IMR-90 (cell line): Measurements from ENCODE around the gene HOXD10. TPM values are rescaled to one million over a fixed set of nuclear protein-coding genes. Genes with fewer than 3 reads are reported as not detected.

Experiments
- ATAC-seq: fragments of 200-7000 bp; cut with Tn5 transposase; 2 replicates; pipeline ENCODE4 v1.9.1; 2020; ENCODE audit warnings: low read depth, mild to moderate bottlenecking, moderate library complexity
- BruUV-seq: library from RNA; stranded (reverse); fragments of 400-500 nt; replicated peaks from 2 replicates; lab custom pipeline; 2021; lab: Mats Ljungman, UMichigan
- CTCF ChIA-PET: fragments of 300-600 bp; formaldehyde crosslinking; extraction: SDS; loops from one replicate; lab custom pipeline; 2021; ENCODE audit warnings: antibody characterized with exemption; lab: Yijun Ruan, JAX
- POLR2A ChIA-PET: fragments of 300-600 bp; sonication (Branson Sonifier 250); formaldehyde crosslinking; loops from one replicate; lab custom pipeline; 2022; ENCODE audit warnings: antibody characterized with exemption; ENCODE audit not compliant: unreplicated experiment; lab: Charles Lee
- DNase-seq: peaks from one replicate; pipeline ENCODE4 v3.0.0; 2013
- H2AFZ ChIP-seq: replicated peaks from 2 replicates; pipeline ENCODE3; 2013; ENCODE audit warnings: low read length, mild to moderate bottlenecking; ENCODE audit not compliant: poor library complexity
- H2AK5ac ChIP-seq: 2 replicates; pipeline ENCODE4 v1.6.1; 2013; ENCODE audit warnings: low read depth, low read length, inconsistent platforms
- H2AK9ac ChIP-seq: replicated peaks from 2 replicates; pipeline ENCODE3; 2013; ENCODE audit warnings: mild to moderate bottlenecking, low read depth, low read length, moderate library complexity; ENCODE audit not compliant: poor library complexity
- H2BK120ac ChIP-seq: 2 replicates; pipeline ENCODE4 v1.6.1; 2013; ENCODE audit warnings: low read depth, low read length, inconsistent platforms
- H2BK15ac ChIP-seq: 3 replicates; pipeline ENCODE4 v1.6.1; 2013; ENCODE audit warnings: low read depth, low read length, inconsistent platforms
- H2BK20ac ChIP-seq: 2 replicates; pipeline ENCODE4 v1.6.1; 2013; ENCODE audit warnings: low read depth, mild to moderate bottlenecking, inconsistent platforms, low read length, moderate library complexity
- H2BK5ac ChIP-seq: 2 replicates; pipeline ENCODE4 v1.6.1; 2013; ENCODE audit warnings: mild to moderate bottlenecking, low read depth, low read length, inconsistent platforms; ENCODE audit not compliant: poor library complexity, severe bottlenecking
- H3K14ac ChIP-seq: replicated peaks from 2 replicates; pipeline ENCODE4 v1.6.1; 2013; ENCODE audit warnings: low read depth, low read length, inconsistent platforms
- H3K18ac ChIP-seq: 2 replicates; pipeline ENCODE4 v1.6.1; 2013; ENCODE audit warnings: low read depth, low read length, control low read depth
- H3K23ac ChIP-seq: 2 replicates; pipeline ENCODE4 v1.6.1; 2013; ENCODE audit warnings: low read depth, low read length, inconsistent platforms
- H3K27ac ChIP-seq: 2 replicates; pipeline ENCODE4 v1.5.1; 2013; ENCODE audit warnings: mild to moderate bottlenecking, control low read depth, low read length; ENCODE audit not compliant: insufficient read depth
- H3K27me3 ChIP-seq: 2 replicates; pipeline ENCODE4 v1.6.1; 2013; ENCODE audit warnings: low read length; ENCODE audit not compliant: control insufficient read depth, insufficient read depth
- H3K36me3 ChIP-seq: 2 replicates; pipeline ENCODE4 v1.6.1; 2013; ENCODE audit warnings: low read length, mixed read lengths; ENCODE audit not compliant: control insufficient read depth, insufficient read depth
- H3K4ac ChIP-seq: 2 replicates; pipeline ENCODE4 v1.6.1; 2013; ENCODE audit warnings: low read depth, low read length, inconsistent platforms
- H3K4me1 ChIP-seq: 2 replicates; pipeline ENCODE4 v1.6.1; 2013; ENCODE audit warnings: low read length, mixed read lengths; ENCODE audit not compliant: control insufficient read depth, insufficient read depth
- H3K4me2 ChIP-seq: 2 replicates; pipeline ENCODE4 v1.6.1; 2013; ENCODE audit warnings: low read depth, mild to moderate bottlenecking, control low read depth, low read length, moderate library complexity
- H3K4me3 ChIP-seq: 2 replicates; pipeline ENCODE4 v1.5.1; 2013; ENCODE audit warnings: low read depth, mild to moderate bottlenecking, control low read depth, low read length, moderate library complexity; ENCODE audit not compliant: insufficient read depth
- H3K56ac ChIP-seq: 2 replicates; pipeline ENCODE4 v1.6.1; 2013; ENCODE audit warnings: low read length, inconsistent platforms; ENCODE audit not compliant: insufficient read depth; ENCODE audit errors: extremely low read depth
- H3K79me1 ChIP-seq, 2 experiments: 2 replicates each; pipeline ENCODE4 v1.6.1; 2013; ENCODE audit warnings: low read length in 2 of 2, inconsistent platforms in 1 of 2, low read depth in 1 of 2
- H3K9ac ChIP-seq: 2 replicates; pipeline ENCODE4 v1.6.1; 2013; ENCODE audit warnings: low read depth, low read length, control low read depth
- H3K9me1 ChIP-seq: 2 replicates; pipeline ENCODE4 v1.6.1; 2013; ENCODE audit warnings: low read length, inconsistent platforms; ENCODE audit not compliant: insufficient read depth
- H3K9me3 ChIP-seq: 2 replicates; pipeline ENCODE4 v1.6.1; 2013; ENCODE audit warnings: low read length; ENCODE audit not compliant: control insufficient read depth, insufficient read depth
- H4K20me1 ChIP-seq: 2 replicates; pipeline ENCODE4 v1.6.1; 2013; ENCODE audit warnings: low read length, inconsistent platforms; ENCODE audit not compliant: insufficient read depth
- H4K5ac ChIP-seq: 2 replicates; pipeline ENCODE4 v1.6.1; 2013; ENCODE audit warnings: mild to moderate bottlenecking, low read depth, low read length, control low read depth
- H4K8ac ChIP-seq, 2 experiments: 2 replicates each; pipeline ENCODE4 v1.6.1; 2013; ENCODE audit warnings: low read depth in 2 of 2, low read length in 2 of 2, control low read depth in 1 of 2, inconsistent platforms in 1 of 2
- H4K91ac ChIP-seq: 2 replicates; pipeline ENCODE4 v1.6.1; 2013; ENCODE audit warnings: low read depth, low read length, inconsistent platforms; ENCODE audit not compliant: insufficient read depth
- BHLHE40 ChIP-seq: fragments of 150-350 bp; IDR thresholded peaks from 2 replicates; pipeline ENCODE4 v1.6.1; 2016; ENCODE audit warnings: mild to moderate bottlenecking, low read depth, low read length
- CEBPB ChIP-seq: IDR thresholded peaks from 2 replicates; pipeline ENCODE4 v1.6.1; 2012; ENCODE audit warnings: low read depth, low read length, improper control_type of control experiment
- CHD1 ChIP-seq: IDR thresholded peaks from 2 replicates; pipeline ENCODE4 v1.6.1; 2012; ENCODE audit warnings: low read depth, low read length, improper control_type of control experiment
- CTCF ChIP-seq: conservative IDR thresholded peaks from 2 replicates; pipeline ENCODE4 v1.5.1; 2012; ENCODE audit warnings: mild to moderate bottlenecking, low read depth, low read length, improper control_type of control experiment
- ELK1 ChIP-seq: fragments of 150-350 bp; IDR thresholded peaks from 2 replicates; pipeline ENCODE4 v1.6.1; 2016; ENCODE audit warnings: low read depth, mild to moderate bottlenecking, low read length, moderate library complexity, borderline replicate concordance
- FOS ChIP-seq: fragments of 150-350 bp; IDR thresholded peaks from 2 replicates; pipeline ENCODE4 v1.6.1; 2016; ENCODE audit warnings: low read depth, low read length
- MAFK ChIP-seq: IDR thresholded peaks from 2 replicates; pipeline ENCODE4 v1.6.1; 2012; ENCODE audit warnings: low read depth, low read length, improper control_type of control experiment
- MAZ ChIP-seq: IDR thresholded peaks from 2 replicates; pipeline ENCODE4 v1.6.1; 2012; ENCODE audit warnings: low read depth, mild to moderate bottlenecking, low read length, improper control_type of control experiment, moderate library complexity, borderline replicate concordance
- MXI1 ChIP-seq: IDR thresholded peaks from 2 replicates; pipeline ENCODE4 v1.6.1; 2012; ENCODE audit warnings: low read depth, mild to moderate bottlenecking, low read length, moderate library complexity, borderline replicate concordance
- NFE2L2 ChIP-seq: fragments of 150-350 bp; IDR thresholded peaks from 2 replicates; pipeline ENCODE4 v1.6.1; 2016; ENCODE audit warnings: low read depth, mild to moderate bottlenecking, low read length
- POLR2A ChIP-seq: IDR thresholded peaks from 2 replicates; pipeline ENCODE4 v1.6.1; 2012; ENCODE audit warnings: mild to moderate bottlenecking, low read depth, low read length
- RAD21 ChIP-seq: IDR thresholded peaks from 2 replicates; pipeline ENCODE4 v1.6.1; 2012; ENCODE audit warnings: low read length, improper control_type of control experiment
- RCOR1 ChIP-seq: IDR thresholded peaks from 2 replicates; pipeline ENCODE4 v1.6.1; 2012; ENCODE audit warnings: mild to moderate bottlenecking, low read length, improper control_type of control experiment; ENCODE audit not compliant: insufficient replicate concordance
- SMC3 ChIP-seq: fragments of 150-350 bp; IDR thresholded peaks from 2 replicates; pipeline ENCODE4 v1.6.1; 2016; ENCODE audit warnings: low read depth, mild to moderate bottlenecking, antibody characterized with exemption, low read length, moderate library complexity
- WGBS, 2 experiments: methylation state at CpG; one replicate each; pipeline versions ENCODE4 v1.1.5 to v1.1.7; 2013; ENCODE audit warnings: missing lambda C conversion rate in 2 of 2; ENCODE audit not compliant: insufficient read length in 1 of 2; ENCODE audit errors: extremely low coverage in 2 of 2; 5-methylcytosine and 5-hydroxymethylcytosine counted together
- dilution Hi-C: fragments of 300-500 bp; cut with HindIII; formaldehyde crosslinking; loops from one replicate; pipeline ENCODE4 v1.14.3; 2018; ENCODE audit warnings: low sequenced_read_pairs; ENCODE audit not compliant: unreplicated experiment
- in situ Hi-C: fragments of 300-500 bp; cut with MboI; formaldehyde crosslinking; loops from 3 replicates; pipeline ENCODE4 v1.14.3; 2019; ENCODE audit warnings: low sequenced_read_pairs, inconsistent platforms, mixed read lengths
- intact Hi-C: fragments of 100-400 bp; cut with micrococcal nuclease; formaldehyde crosslinking; loops from 2 replicates; pipeline ENCODE4 v1.10.0; 2022
- polyA plus RNA-seq, 3 experiments: library from polyadenylated mRNA; depleted of rRNA; stranded (reverse); fragments of >200 nt; gene quantifications; 2 replicates each; pipeline ENCODE4 v1.2.3, GENCODE V29; 2012; ENCODE audit warnings: low replicate concordance in 1 of 3
- total RNA-seq: library from RNA; depleted of rRNA; stranded (reverse); fragments of >200 nt; gene quantifications from 2 replicates; pipeline ENCODE4 v1.2.3, GENCODE V29; 2012
- TF ChIP-seq, protein P1 (sequence below): fragments of 150-350 bp; IDR thresholded peaks from 2 replicates; pipeline ENCODE4 v1.6.1; 2017; ENCODE audit warnings: mild to moderate bottlenecking, antibody characterized with exemption, low read length, low read depth

The HOXD10 gene
- total and polyA plus RNA-seq, 2 of the 4 experiments (the other 2 are of a cell fraction) = not detected

GRCh38 chr2:176085120-176085788 lies 31.3 kb upstream of the HOXD10 start:
- dilution Hi-C loops (no loop called here), intact Hi-C loops (no loop called here), in situ Hi-C loops (loop anchor here (25.0 kb wide), 2 partner anchors 1048 to 1348 kb away; no protein-coding TSS in a partner anchor)
- H3K27ac ChIP-seq = no peak overlapping the region
- no peak overlapping the region for H2BK20ac ChIP-seq
- peaks cover 26% of the 10 kb centered on the region for H3K9me3 ChIP-seq
- ATAC-seq = no peak
- H3K27me3 ChIP-seq = peaks cover 91% of the 10 kb centered on the region
- no peak overlapping the region for H2BK5ac ChIP-seq
- H3K9me1 ChIP-seq = no peaks in the 10 kb centered on the region
- no peak overlapping the region for H3K18ac ChIP-seq
- H3K79me1 ChIP-seq = no peaks in the 10 kb centered on the region
- BruUV-seq = no TSS peak
- no peak overlapping the region for H3K4ac ChIP-seq
- H3K4me1 ChIP-seq = peaks cover 1% of the 10 kb centered on the region
- H4K91ac ChIP-seq = no peak overlapping the region
- H2BK15ac ChIP-seq = no peak overlapping the region
- no peak overlapping the region for H4K5ac ChIP-seq
- 4% methylated on average over 9 of the region's 40 CpGs; no CpG with 5 or more reads in 1 of the 2 experiments for WGBS, 2 experiments
- no peak overlapping the region for H3K4me3 ChIP-seq
- ChIA-PET CTCF (interaction anchor here (0.5 to 1.0 kb wide), 2 partner anchors 395 to 552 kb away, joined by 4 to 8 read pairs; no protein-coding TSS in a partner anchor), POLR2A (no interaction called here)
- no peaks in the 10 kb centered on the region for H3K36me3 ChIP-seq
- no peak overlapping the region for H3K4me2 ChIP-seq
- no peak overlapping the region for H2AK9ac ChIP-seq
- no peak overlapping the region for H3K9ac ChIP-seq
- H2AFZ ChIP-seq = no peak overlapping the region
- no peak for DNase-seq
- no peak overlapping the region for H3K23ac ChIP-seq
- H3K56ac ChIP-seq = no peak overlapping the region
- no peak overlapping the region for H2AK5ac ChIP-seq
- no peak overlapping the region for H3K14ac ChIP-seq
- H4K8ac ChIP-seq = no peak overlapping the region
- peaks cover 3% of the 10 kb centered on the region; the same call in 1 of the 2 replicates for H4K20me1 ChIP-seq
- no peak for TF ChIP-seq CTCF
- TF ChIP-seq FOS = no peak
- TF ChIP-seq BHLHE40 = no peak
- TF ChIP-seq POLR2A = no peak
- no peak for TF ChIP-seq RAD21
- TF ChIP-seq SMC3 = no peak
- no peak for TF ChIP-seq MAFK
- no peak for TF ChIP-seq RCOR1
- no peak for TF ChIP-seq CEBPB
- TF ChIP-seq, protein P1, sequence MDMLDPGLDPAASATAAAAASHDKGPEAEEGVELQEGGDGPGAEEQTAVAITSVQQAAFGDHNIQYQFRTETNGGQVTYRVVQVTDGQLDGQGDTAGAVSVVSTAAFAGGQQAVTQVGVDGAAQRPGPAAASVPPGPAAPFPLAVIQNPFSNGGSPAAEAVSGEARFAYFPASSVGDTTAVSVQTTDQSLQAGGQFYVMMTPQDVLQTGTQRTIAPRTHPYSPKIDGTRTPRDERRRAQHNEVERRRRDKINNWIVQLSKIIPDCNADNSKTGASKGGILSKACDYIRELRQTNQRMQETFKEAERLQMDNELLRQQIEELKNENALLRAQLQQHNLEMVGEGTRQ = no peak
- no peak for TF ChIP-seq ELK1
- TF ChIP-seq MXI1 = no peak
- no peak for TF ChIP-seq CHD1
- no peak for TF ChIP-seq MAZ
- TF ChIP-seq NFE2L2 = no peak
- no peak overlapping the region for H2BK120ac ChIP-seq
